H9 (cell line): ENCODE data around the gene AASDH. TPM values are rescaled to one million over a fixed set of nuclear protein-coding genes. Genes with fewer than 3 reads are reported as not detected.

Source experiments
- DNase-seq: peaks from one replicate; pipeline ENCODE4 v3.0.0-alpha.2; 2017
- H2AFZ ChIP-seq: one replicate; pipeline ENCODE4 v1.6.1; 2013; ENCODE audit warnings: mild to moderate bottlenecking, low read length, control low read depth, moderate library complexity
- H2AK5ac ChIP-seq: 2 replicates; pipeline ENCODE4 v1.6.1; 2013; ENCODE audit warnings: low read length, control low read depth, mixed read lengths; ENCODE audit not compliant: insufficient read length
- H2BK120ac ChIP-seq: one replicate; pipeline ENCODE4 v1.6.1; 2013; ENCODE audit warnings: low read depth, mild to moderate bottlenecking, low read length, control low read depth, inconsistent platforms; ENCODE audit not compliant: poor library complexity, severe bottlenecking
- H2BK12ac ChIP-seq: 2 replicates; pipeline ENCODE4 v1.6.1; 2013; ENCODE audit warnings: low read length, control low read depth, mixed read lengths, low read depth; ENCODE audit not compliant: insufficient read length
- H2BK15ac ChIP-seq: 2 replicates; pipeline ENCODE4 v1.6.1; 2013; ENCODE audit warnings: low read depth, low read length, control low read depth
- H2BK20ac ChIP-seq: one replicate; pipeline ENCODE4 v1.6.1; 2013; ENCODE audit warnings: low read depth, mild to moderate bottlenecking, low read length, control low read depth, inconsistent platforms; ENCODE audit not compliant: poor library complexity, severe bottlenecking
- H2BK5ac ChIP-seq: 2 replicates; pipeline ENCODE4 v1.6.1; 2013; ENCODE audit warnings: low read length, control low read depth, mixed read lengths; ENCODE audit not compliant: insufficient read length
- H3K14ac ChIP-seq: 2 replicates; pipeline ENCODE4 v1.6.1; 2013; ENCODE audit warnings: low read length, control low read depth; ENCODE audit not compliant: insufficient read depth
- H3K18ac ChIP-seq: 2 replicates; pipeline ENCODE4 v1.6.1; 2013; ENCODE audit warnings: low read depth, mild to moderate bottlenecking, mixed read lengths, low read length, control low read depth; ENCODE audit not compliant: insufficient read length
- H3K23ac ChIP-seq: 2 replicates; pipeline ENCODE4 v1.6.1; 2013; ENCODE audit warnings: low read length, control low read depth, mixed read lengths, low read depth; ENCODE audit not compliant: insufficient read length
- H3K23me2 ChIP-seq: 2 replicates; pipeline ENCODE4 v1.6.1; 2013; ENCODE audit warnings: low read depth, mild to moderate bottlenecking, mixed read lengths, low read length, control low read depth; ENCODE audit not compliant: insufficient read length, poor library complexity, severe bottlenecking
- H3K27ac ChIP-seq: 2 replicates; pipeline ENCODE4 v1.5.1; 2013; ENCODE audit warnings: low read length, control low read depth, mixed read lengths, low read depth; ENCODE audit not compliant: insufficient read length
- H3K27me3 ChIP-seq: 2 replicates; pipeline ENCODE4 v1.6.1; 2013; ENCODE audit warnings: low read length, control low read depth, inconsistent platforms; ENCODE audit not compliant: insufficient read depth
- H3K4ac ChIP-seq: 2 replicates; pipeline ENCODE4 v1.6.1; 2013; ENCODE audit warnings: low read depth, mild to moderate bottlenecking, control low read depth, inconsistent platforms, low read length, moderate library complexity
- H3K4me1 ChIP-seq: 2 replicates; pipeline ENCODE4 v1.6.1; 2013; ENCODE audit warnings: low read length, control low read depth, inconsistent platforms; ENCODE audit not compliant: insufficient read depth
- H3K4me2 ChIP-seq: 2 replicates; pipeline ENCODE4 v1.6.1; 2013; ENCODE audit warnings: low read length, control low read depth, mixed read lengths; ENCODE audit not compliant: insufficient read length, insufficient read depth
- H3K56ac ChIP-seq: 2 replicates; pipeline ENCODE4 v1.6.1; 2013; ENCODE audit warnings: low read depth, mild to moderate bottlenecking, mixed read lengths, low read length, control low read depth; ENCODE audit not compliant: insufficient read length
- H3K79me1 ChIP-seq: 2 replicates; pipeline ENCODE4 v1.6.1; 2013; ENCODE audit warnings: low read depth, mild to moderate bottlenecking, moderate library complexity, low read length, control low read depth, inconsistent platforms; ENCODE audit not compliant: insufficient read depth, poor library complexity, severe bottlenecking
- H3K79me2 ChIP-seq: 2 replicates; pipeline ENCODE4 v1.6.1; 2013; ENCODE audit warnings: low read length, control low read depth, inconsistent platforms; ENCODE audit not compliant: insufficient read depth
- H3K9ac ChIP-seq: 2 replicates; pipeline ENCODE4 v1.6.1; 2013; ENCODE audit warnings: low read length, control low read depth, mixed read lengths; ENCODE audit not compliant: insufficient read length; ENCODE audit errors: extremely low read depth
- H3K9me3 ChIP-seq: one replicate; pipeline ENCODE4 v1.6.1; 2013; ENCODE audit warnings: low read depth, low read length, inconsistent platforms; ENCODE audit not compliant: control insufficient read depth
- H3T11ph ChIP-seq: one replicate; pipeline ENCODE4 v1.6.1; 2013; ENCODE audit warnings: mild to moderate bottlenecking, low read length, control low read depth, inconsistent platforms
- H4K20me1 ChIP-seq: one replicate; pipeline ENCODE4 v1.6.1; 2013; ENCODE audit not compliant: control insufficient read depth, insufficient read length, insufficient read depth
- H4K5ac ChIP-seq: 2 replicates; pipeline ENCODE4 v1.6.1; 2013; ENCODE audit warnings: low read depth, mild to moderate bottlenecking, mixed read lengths, low read length, control low read depth; ENCODE audit not compliant: insufficient read length
- H4K8ac ChIP-seq: replicated peaks from 2 replicates; pipeline ENCODE4 v1.6.1; 2013; ENCODE audit warnings: low read length, control low read depth, mixed read lengths, low read depth; ENCODE audit not compliant: insufficient read length
- H4K91ac ChIP-seq: 2 replicates; pipeline ENCODE4 v1.6.1; 2013; ENCODE audit warnings: low read depth, mild to moderate bottlenecking, moderate library complexity, mixed read lengths, low read length, control low read depth; ENCODE audit not compliant: insufficient read length
- H3K27ac Mint-ChIP-seq, 3 experiments: 2 replicates in 2 of 3; 3 replicates in 1 of 3; pipeline ENCODE4 v1.8.0; 2020 to 2021; ENCODE audit warnings: mixed read lengths in 3 of 3, mild to moderate bottlenecking in 1 of 3, moderate library complexity in 1 of 3
- H3K27me3 Mint-ChIP-seq: 2 replicates; pipeline ENCODE4 v1.8.0; 2021; ENCODE audit warnings: low read depth, mild to moderate bottlenecking, moderate library complexity, mixed read lengths
- H3K36me3 Mint-ChIP-seq, 3 experiments: 2 replicates in 2 of 3; 3 replicates in 1 of 3; pipeline ENCODE4 v1.8.0; 2020 to 2021; ENCODE audit warnings: low read depth in 3 of 3, mixed read lengths in 3 of 3; ENCODE audit not compliant: insufficient read depth in 1 of 3
- H3K4me1 Mint-ChIP-seq, 2 experiments: 2 replicates each; pipeline ENCODE4 v1.8.0; 2020; ENCODE audit warnings: mixed read lengths in 2 of 2
- H3K4me3 Mint-ChIP-seq, 2 experiments: 2 replicates in 1 of 2; 3 replicates in 1 of 2; pipeline ENCODE4 v1.8.0; 2020 to 2021; ENCODE audit warnings: mild to moderate bottlenecking in 2 of 2, mixed read lengths in 2 of 2, moderate library complexity in 1 of 2
- H3K9me3 Mint-ChIP-seq, 2 experiments: 2 replicates in 1 of 2; 3 replicates in 1 of 2; pipeline ENCODE4 v1.8.0; 2020; ENCODE audit warnings: mild to moderate bottlenecking in 2 of 2, mixed read lengths in 2 of 2, moderate library complexity in 1 of 2
- CTCF ChIP-seq: fragments of 200-600 bp; sonication (generic); conservative IDR thresholded peaks from 3 replicates; pipeline ENCODE4 v1.8.0; 2021; ENCODE audit warnings: antibody characterized with exemption, mild to moderate bottlenecking
- WGBS: extraction: QIAGEN DNeasy Blood & Tissue Kit; methylation state at CpG from one replicate; pipeline ENCODE4 v1.1.7; 2013; ENCODE audit warnings: missing lambda C conversion rate, low lambda C conversion rate, mixed read lengths; ENCODE audit not compliant: insufficient read length; ENCODE audit errors: extremely low coverage; 5-methylcytosine and 5-hydroxymethylcytosine counted together
- total RNA-seq: library from RNA; stranded (reverse); gene quantifications from 2 replicates; pipeline ENCODE4 v1.2.1, GENCODE V29; 2021

AASDH gene
- total RNA-seq, 1 experiment from 2014 or later: 12.9 TPM

GRCh38 chr4:56315041-56315440 is 72.2 kb downstream of the AASDH start:
- H4K91ac ChIP-seq: no peak overlapping the region
- no peaks in the 10 kb centered on the region for H3K4me1 ChIP-seq
- H3K56ac ChIP-seq: no peak overlapping the region
- H3K27ac ChIP-seq: no peak overlapping the region
- no peaks in the 10 kb centered on the region for H3K27me3 ChIP-seq
- no peak overlapping the region for H2AK5ac ChIP-seq
- H3K27ac Mint-ChIP-seq: no peak overlapping the region
- H3K79me1 ChIP-seq: no peaks in the 10 kb centered on the region
- H3K4me1 Mint-ChIP-seq: peaks cover 2 to 5% of the 10 kb centered on the region in 2 experiments; a peak in 2 of 4 replicates
- no peaks in the 10 kb centered on the region for H3K9me3 ChIP-seq
- DNase-seq: no peak
- H3K27me3 Mint-ChIP-seq: no peaks in the 10 kb centered on the region
- H4K20me1 ChIP-seq: no peaks in the 10 kb centered on the region
- H3K14ac ChIP-seq: no peak overlapping the region
- H4K5ac ChIP-seq: no peak overlapping the region
- H3T11ph ChIP-seq: no peak overlapping the region
- no CpG with 5 or more reads among the region's 29 CpGs for WGBS
- TF ChIP-seq CTCF: no peak
- H3K9me3 Mint-ChIP-seq: no peaks in the 10 kb centered on the region
- no peak overlapping the region for H2BK20ac ChIP-seq
- no peak overlapping the region for H2AFZ ChIP-seq
- H3K9ac ChIP-seq: no peak overlapping the region
- H3K4me3 Mint-ChIP-seq: no peak overlapping the region
- H3K23ac ChIP-seq: no peak overlapping the region
- no peak overlapping the region for H3K18ac ChIP-seq
- H3K79me2 ChIP-seq: no peaks in the 10 kb centered on the region
- H3K36me3 Mint-ChIP-seq: peaks cover 9 to 35% (median 19%) of the 10 kb centered on the region in 3 experiments
- no peaks in the 10 kb centered on the region for H3K23me2 ChIP-seq
- H2BK120ac ChIP-seq: no peak overlapping the region
- H4K8ac ChIP-seq: no peak overlapping the region
- H3K4me2 ChIP-seq: no peak overlapping the region
- no peak overlapping the region for H2BK15ac ChIP-seq
- no peak overlapping the region for H2BK12ac ChIP-seq
- H2BK5ac ChIP-seq: no peak overlapping the region
- no peak overlapping the region for H3K4ac ChIP-seq
